Measurements from ENCODE around the gene ATAD1. TPM values are rescaled to one million over a fixed set of nuclear protein-coding genes. Genes with fewer than 3 reads are reported as not detected.

Gene ATAD1
- total and polyA plus RNA-seq, 9 of the 15 experiments (the other 6 are each of a cell fraction or from before 2014, with no cell fraction given) = 11.3 to 33.8 (median 27.3) TPM

- TF ChIP-seq SREBF1 (IDR thresholded peaks at IDR 0.05; ENCODE audit: borderline replicate concordance, low read depth, low read length) (no peak), SMAD1 (IDR thresholded peaks at IDR 0.05; ENCODE audit: low read depth, low read length, partially characterized antibody) (no peak), CREM (IDR thresholded peaks at IDR 0.05; ENCODE audit: low read depth) (peak; percentile 69), ZNF76 (CRISPR knock-in tag; IDR thresholded peaks at IDR 0.05; ENCODE audit: borderline replicate concordance) (no peak), TARDBP (IDR thresholded peaks at IDR 0.05) (no peak), ZNF282 (CRISPR knock-in tag; IDR thresholded peaks at IDR 0.05) (no peak), ZNF609 (CRISPR knock-in tag; IDR thresholded peaks at IDR 0.05; ENCODE audit: borderline replicate concordance) (no peak), POLR2AphosphoS5 (IDR thresholded peaks at IDR 0.05; ENCODE audit: control insufficient read depth, insufficient read depth, low read depth, low read length) (peak; percentile 54), CREBBP (IDR thresholded peaks at IDR 0.05; ENCODE audit: low read depth, low read length) (no peak), MYC (IDR thresholded peaks at IDR 0.05; ENCODE audit: low read depth, low read length) (peak; percentile 60), MYC (CRISPR knock-in tag; IDR thresholded peaks at IDR 0.05; ENCODE audit: borderline replicate concordance, low read depth) (no peak), KDM5B (IDR thresholded peaks at IDR 0.05; ENCODE audit: insufficient replicate concordance, low read depth, low read length) (peak; percentile 63), FOXK2 (conservative IDR thresholded peaks at IDR 0.05 in 1 of 2, IDR thresholded peaks at IDR 0.05 in 1 of 2; ENCODE audit: low read depth in 2 of 2) (no peak), ZNF232 (CRISPR knock-in tag; IDR thresholded peaks at IDR 0.05) (no peak), CCNT2 (IDR thresholded peaks at IDR 0.05; ENCODE audit: borderline replicate concordance, extremely low read depth, insufficient read length, low read depth, low read length) (peak; percentile 66), MTA3 (IDR thresholded peaks at IDR 0.05; ENCODE audit: borderline replicate concordance) (peak; percentile 56; the same call in 1 of the 2 replicates), THAP12 (CRISPR knock-in tag; IDR thresholded peaks at IDR 0.05) (peak; percentile 65; the same call in 1 of the 2 replicates), ZNF57 (CRISPR knock-in tag; IDR thresholded peaks at IDR 0.05) (no peak), NFRKB (IDR thresholded peaks at IDR 0.05; ENCODE audit: low read depth) (0 out of 2 replicates have a peak, but pooled peaks have one; percentile 33)
Observed at GRCh38 chr10:87863053-87863943, 45.3 kb upstream of the ATAD1 start, which contains the start of the genes KLLN and PTEN (continued).
